OCI-LY7 (cell line): ENCODE data around the gene CNTNAP4. TPM values are rescaled to one million over a fixed set of nuclear protein-coding genes. Genes with fewer than 3 reads are reported as not detected.

Source experiments
- BruUV-seq: library from RNA; stranded (reverse); fragments of 400-500 nt; replicated peaks from 2 replicates; lab custom pipeline; 2021; lab: Mats Ljungman, UMichigan
- CTCF ChIA-PET: fragments of 300-600 bp; sonication (Branson Sonifier 250); formaldehyde crosslinking; loops from one replicate; lab custom pipeline; 2022; ENCODE audit warnings: antibody characterized with exemption; ENCODE audit not compliant: unreplicated experiment; lab: Charles Lee
- POLR2A ChIA-PET: fragments of 300-600 bp; sonication (Branson Sonifier 250); formaldehyde crosslinking; loops from one replicate; lab custom pipeline; 2022; ENCODE audit warnings: antibody characterized with exemption; lab: Charles Lee
- DNase-seq: peaks from one replicate; pipeline ENCODE4 v3.0.0-alpha.2; 2015; ENCODE audit warnings: low spot score
- H2AFZ ChIP-seq: fragments of 200-600 bp; sonication (generic), shearing (Covaris generic); 2 replicates; pipeline ENCODE4 v1.6.1; 2014; ENCODE audit warnings: mild to moderate bottlenecking, antibody characterized with exemption, low read length, moderate library complexity
- H3K27ac ChIP-seq: fragments of 200-600 bp; sonication (generic); 2 replicates; pipeline ENCODE4 v1.5.1; 2014; ENCODE audit warnings: mixed run types, low read depth, mild to moderate bottlenecking, moderate library complexity, low read length, inconsistent platforms; ENCODE audit not compliant: poor library complexity, severe bottlenecking
- H3K36me3 ChIP-seq: fragments of 200-600 bp; sonication (generic); 2 replicates; pipeline ENCODE4 v1.6.1; 2014; ENCODE audit warnings: mild to moderate bottlenecking, antibody characterized with exemption, low read length, moderate library complexity, mixed read lengths; ENCODE audit not compliant: insufficient read depth
- H3K4me1 ChIP-seq: fragments of 200-600 bp; sonication (generic); 2 replicates; pipeline ENCODE4 v1.5.1; 2014; ENCODE audit warnings: mild to moderate bottlenecking, low read length; ENCODE audit not compliant: insufficient read depth, poor library complexity, severe bottlenecking
- H3K4me2 ChIP-seq: fragments of 200-600 bp; sonication (generic); 2 replicates; pipeline ENCODE4 v1.6.1; 2014; ENCODE audit warnings: mild to moderate bottlenecking, low read length
- H3K4me3 ChIP-seq: fragments of 200-600 bp; sonication (generic); 2 replicates; pipeline ENCODE4 v1.5.1; 2014; ENCODE audit warnings: mild to moderate bottlenecking, low read depth, low read length; ENCODE audit not compliant: poor library complexity, severe bottlenecking
- H3K79me2 ChIP-seq: fragments of 200-600 bp; sonication (generic); 2 replicates; pipeline ENCODE4 v1.6.1; 2016; ENCODE audit warnings: low read depth, mild to moderate bottlenecking, low read length, moderate library complexity, mixed read lengths; ENCODE audit not compliant: insufficient read depth
- H3K9me2 ChIP-seq: fragments of 200-600 bp; sonication (generic); 2 replicates; pipeline ENCODE4 v1.6.1; 2016; ENCODE audit warnings: mild to moderate bottlenecking, low read length, mixed read lengths; ENCODE audit not compliant: insufficient read depth
- H3K9me3 ChIP-seq: fragments of 200-600 bp; sonication (generic); 2 replicates; pipeline ENCODE4 v1.6.1; 2014; ENCODE audit warnings: mild to moderate bottlenecking, mixed run types, low read length, mixed read lengths
- H4K20me1 ChIP-seq: fragments of 200-600 bp; sonication (generic); 2 replicates; pipeline ENCODE4 v1.6.1; 2014; ENCODE audit warnings: mild to moderate bottlenecking, antibody characterized with exemption, low read length, moderate library complexity, mixed read lengths; ENCODE audit not compliant: insufficient read depth
- EZH2phosphoT487 ChIP-seq: fragments of 200-600 bp; sonication (generic); IDR thresholded peaks from 2 replicates; pipeline ENCODE4 v1.6.1; 2018; ENCODE audit warnings: low read depth, borderline replicate concordance, mild to moderate bottlenecking, mixed run types, antibody characterized with exemption, low read length, moderate library complexity, mixed read lengths
- intact Hi-C: fragments of 100-400 bp; cut with micrococcal nuclease; formaldehyde crosslinking; loops from one replicate; pipeline ENCODE4 v1.10.0; 2022; ENCODE audit not compliant: unreplicated experiment
- total RNA-seq, 2 experiments: library from RNA; depleted of rRNA in 1 of 2; stranded (reverse); fragments of >200 nt in 1 of 2; shearing (Covaris generic) in 1 of 2; gene quantifications; 2 replicates each; pipeline ENCODE4 v1.2.3, GENCODE V29; 2014 to 2022
- TF ChIP-seq, protein P1 (sequence below): fragments of 200-600 bp; sonication (generic); conservative IDR thresholded peaks from 2 replicates; pipeline ENCODE4 v1.5.1; 2014; ENCODE audit warnings: mild to moderate bottlenecking, antibody characterized with exemption, low read length, moderate library complexity, mixed read lengths

The CNTNAP4 gene
- total RNA-seq, 2 experiments from 2014 or later = not detected

DNA sequence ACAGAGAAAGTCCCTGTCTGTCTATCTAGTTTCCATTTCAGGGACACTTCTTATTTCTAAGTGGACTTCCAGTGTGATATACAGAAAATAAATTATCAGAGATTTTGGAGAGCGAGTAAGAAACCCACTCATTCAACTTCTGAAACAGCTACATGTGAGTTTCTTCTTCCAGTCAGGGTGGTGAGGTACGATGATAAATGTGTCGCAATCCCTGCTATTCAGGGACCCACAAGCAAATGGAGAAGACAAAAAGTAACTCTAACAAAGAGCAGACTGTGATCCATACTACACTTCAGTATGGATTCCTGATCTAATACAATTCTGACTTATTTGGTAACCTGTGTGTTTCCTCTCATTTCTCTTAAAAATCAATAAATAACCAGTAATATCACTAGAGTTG is 16.8 kb downstream of the CNTNAP4 start:
- Histone ChIP-seq H2AFZ (peak overlapping the region; percentile 92; the same call in 1 of the 2 replicates), H3K9me3 (no peaks in the 10 kb centered on the region), H3K4me2 (no peak overlapping the region), H3K4me1 (peaks cover 11% of the 10 kb centered on the region), H4K20me1 (no peaks in the 10 kb centered on the region), H3K27ac (no peak overlapping the region), H3K36me3 (no peaks in the 10 kb centered on the region), H3K79me2 (no peaks in the 10 kb centered on the region), H3K4me3 (no peak overlapping the region), H3K9me2 (no peaks in the 10 kb centered on the region)
- ChIA-PET POLR2A (interaction anchor here (1.1 kb wide), 1 partner anchor 9 kb away, joined by 3 read pairs; no protein-coding TSS in a partner anchor), CTCF (no interaction called here)
- intact Hi-C loops = no loop called here
- no TSS peak for BruUV-seq
- no peak for DNase-seq
- TF ChIP-seq EZH2phosphoT487 = no peak
- TF ChIP-seq, protein P1, sequence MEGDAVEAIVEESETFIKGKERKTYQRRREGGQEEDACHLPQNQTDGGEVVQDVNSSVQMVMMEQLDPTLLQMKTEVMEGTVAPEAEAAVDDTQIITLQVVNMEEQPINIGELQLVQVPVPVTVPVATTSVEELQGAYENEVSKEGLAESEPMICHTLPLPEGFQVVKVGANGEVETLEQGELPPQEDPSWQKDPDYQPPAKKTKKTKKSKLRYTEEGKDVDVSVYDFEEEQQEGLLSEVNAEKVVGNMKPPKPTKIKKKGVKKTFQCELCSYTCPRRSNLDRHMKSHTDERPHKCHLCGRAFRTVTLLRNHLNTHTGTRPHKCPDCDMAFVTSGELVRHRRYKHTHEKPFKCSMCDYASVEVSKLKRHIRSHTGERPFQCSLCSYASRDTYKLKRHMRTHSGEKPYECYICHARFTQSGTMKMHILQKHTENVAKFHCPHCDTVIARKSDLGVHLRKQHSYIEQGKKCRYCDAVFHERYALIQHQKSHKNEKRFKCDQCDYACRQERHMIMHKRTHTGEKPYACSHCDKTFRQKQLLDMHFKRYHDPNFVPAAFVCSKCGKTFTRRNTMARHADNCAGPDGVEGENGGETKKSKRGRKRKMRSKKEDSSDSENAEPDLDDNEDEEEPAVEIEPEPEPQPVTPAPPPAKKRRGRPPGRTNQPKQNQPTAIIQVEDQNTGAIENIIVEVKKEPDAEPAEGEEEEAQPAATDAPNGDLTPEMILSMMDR = no peak

DNA sequence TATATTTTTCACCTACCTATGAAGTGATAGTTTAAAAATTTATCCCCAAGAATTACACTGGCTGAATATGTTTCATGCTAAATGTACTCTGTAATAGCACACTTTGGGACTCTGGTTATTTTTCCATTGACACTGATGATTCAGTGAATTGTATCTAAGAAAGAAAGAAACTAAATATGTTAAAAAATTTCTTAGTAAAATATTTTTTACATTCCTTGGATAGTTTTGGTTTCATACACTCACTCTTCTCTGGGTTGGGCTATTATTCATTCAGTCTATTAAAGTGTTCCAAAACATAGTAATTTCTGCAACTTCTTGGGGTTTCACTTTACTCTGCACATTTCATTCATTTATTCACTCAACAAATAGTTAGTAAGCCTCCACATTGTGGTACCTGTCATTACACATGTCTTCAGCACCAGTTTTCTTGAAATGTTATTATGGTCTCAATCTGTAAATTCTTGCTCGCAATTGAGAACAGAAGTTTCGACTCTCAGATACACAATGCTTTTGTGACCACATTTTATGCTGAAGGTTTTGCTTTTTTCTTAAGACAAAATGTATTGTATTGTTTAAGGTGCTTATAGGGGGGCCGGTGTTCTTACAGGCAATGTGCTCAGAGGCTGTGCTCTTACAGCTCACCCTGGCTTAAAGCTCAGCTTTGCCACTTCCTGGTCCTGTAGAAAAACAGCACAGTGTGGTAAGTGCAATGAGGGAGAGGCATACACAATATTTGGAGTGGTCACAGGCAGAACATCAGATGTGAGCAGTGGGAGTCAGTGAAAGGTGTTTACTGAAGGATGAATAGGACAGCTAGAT is 17.4 kb downstream of the CNTNAP4 start:
- peak overlapping the region; percentile 92; the same call in 1 of the 2 replicates for H2AFZ ChIP-seq
- H3K79me2 ChIP-seq = no peaks in the 10 kb centered on the region
- ChIA-PET CTCF (no interaction called here), POLR2A (no interaction called here)
- no peak overlapping the region for H3K27ac ChIP-seq
- H3K9me3 ChIP-seq = no peaks in the 10 kb centered on the region
- peak overlapping the region; percentile 35; the same call in 1 of the 2 replicates for H3K4me2 ChIP-seq
- peaks cover 11% of the 10 kb centered on the region for H3K4me1 ChIP-seq
- no peak for DNase-seq
- no peaks in the 10 kb centered on the region for H4K20me1 ChIP-seq
- TF ChIP-seq EZH2phosphoT487 = no peak
- TF ChIP-seq, protein P1 = no peak
- intact Hi-C loops = no loop called here
- no peaks in the 10 kb centered on the region for H3K36me3 ChIP-seq
- H3K9me2 ChIP-seq = no peaks in the 10 kb centered on the region
- no TSS peak for BruUV-seq
- H3K4me3 ChIP-seq = no peak overlapping the region

DNA sequence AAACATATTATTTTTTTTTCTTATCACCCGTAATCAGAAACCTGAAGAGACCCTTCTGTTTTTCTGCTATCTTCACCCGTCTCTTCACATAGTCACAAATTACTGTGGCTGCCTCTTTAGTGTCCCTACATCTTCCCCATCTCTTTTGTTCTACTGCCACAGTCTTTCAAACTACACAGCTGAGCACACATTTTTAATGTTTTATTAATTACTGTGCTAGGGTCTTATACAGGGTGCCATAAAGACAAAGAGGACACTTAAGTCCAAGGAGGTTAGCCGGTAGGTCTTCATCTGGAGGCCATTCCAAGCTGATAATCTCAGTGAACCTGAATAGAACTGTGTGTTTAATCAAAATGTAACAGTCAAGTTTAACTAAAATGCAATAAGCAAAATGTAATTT is 20.7 kb downstream of the CNTNAP4 start:
- no peak for DNase-seq
- Histone ChIP-seq H3K36me3 (no peaks in the 10 kb centered on the region), H2AFZ (no peak overlapping the region), H3K9me3 (no peaks in the 10 kb centered on the region), H3K4me3 (no peak overlapping the region), H3K27ac (no peak overlapping the region), H3K4me1 (peaks cover 26% of the 10 kb centered on the region), H3K79me2 (no peaks in the 10 kb centered on the region), H3K4me2 (no peak overlapping the region), H3K9me2 (no peaks in the 10 kb centered on the region), H4K20me1 (no peaks in the 10 kb centered on the region)
- ChIA-PET CTCF (no interaction called here), POLR2A (no interaction called here)
- TF ChIP-seq EZH2phosphoT487 = no peak
- TF ChIP-seq, protein P1 = no peak
- BruUV-seq = no TSS peak
- intact Hi-C loops = no loop called here
